Uterus (tissue), 2 donors: ENCODE data around the gene NSD2.

Experiments
- POLR2A ChIP-seq, 2 donors: fragments of 450-650 bp; IDR thresholded peaks; one replicate each; pipeline ENCODE4 v1.6.1; 2016; ENCODE audit warnings: antibody characterized with exemption in 2 of 2, mild to moderate bottlenecking in 1 of 2, moderate library complexity in 1 of 2
- TF ChIP-seq, protein P1 (sequence below), 4 experiments: fragments of 200-600 bp in 2 of 4; fragments of 450-650 bp in 2 of 4; sonication (generic) in 2 of 4; IDR thresholded peaks; one replicate each; pipeline ENCODE4 v1.5.1; 2016 to 2019; ENCODE audit warnings: antibody characterized with exemption in 4 of 4, mild to moderate bottlenecking in 2 of 4, moderate library complexity in 1 of 4

DNA sequence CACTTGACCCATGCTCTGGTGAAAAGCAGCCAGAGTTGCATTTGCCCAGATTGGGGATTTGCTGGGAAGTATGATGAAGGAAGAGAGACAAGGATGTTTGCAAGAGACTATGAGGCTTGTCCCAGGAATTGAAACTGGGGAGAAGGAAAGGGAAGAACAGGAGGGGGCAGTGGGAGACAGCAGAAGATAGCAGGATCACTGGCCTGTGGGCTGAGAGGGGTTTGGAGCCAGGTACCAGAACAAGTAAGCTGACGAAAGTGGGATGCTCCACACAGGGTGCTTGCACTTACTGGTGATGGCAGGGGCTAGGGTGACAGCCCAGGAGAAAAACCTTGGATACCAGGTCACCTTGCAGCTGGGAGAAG, 11.8 kb upstream of the NSD2 start:
- TF ChIP-seq, protein P1, sequence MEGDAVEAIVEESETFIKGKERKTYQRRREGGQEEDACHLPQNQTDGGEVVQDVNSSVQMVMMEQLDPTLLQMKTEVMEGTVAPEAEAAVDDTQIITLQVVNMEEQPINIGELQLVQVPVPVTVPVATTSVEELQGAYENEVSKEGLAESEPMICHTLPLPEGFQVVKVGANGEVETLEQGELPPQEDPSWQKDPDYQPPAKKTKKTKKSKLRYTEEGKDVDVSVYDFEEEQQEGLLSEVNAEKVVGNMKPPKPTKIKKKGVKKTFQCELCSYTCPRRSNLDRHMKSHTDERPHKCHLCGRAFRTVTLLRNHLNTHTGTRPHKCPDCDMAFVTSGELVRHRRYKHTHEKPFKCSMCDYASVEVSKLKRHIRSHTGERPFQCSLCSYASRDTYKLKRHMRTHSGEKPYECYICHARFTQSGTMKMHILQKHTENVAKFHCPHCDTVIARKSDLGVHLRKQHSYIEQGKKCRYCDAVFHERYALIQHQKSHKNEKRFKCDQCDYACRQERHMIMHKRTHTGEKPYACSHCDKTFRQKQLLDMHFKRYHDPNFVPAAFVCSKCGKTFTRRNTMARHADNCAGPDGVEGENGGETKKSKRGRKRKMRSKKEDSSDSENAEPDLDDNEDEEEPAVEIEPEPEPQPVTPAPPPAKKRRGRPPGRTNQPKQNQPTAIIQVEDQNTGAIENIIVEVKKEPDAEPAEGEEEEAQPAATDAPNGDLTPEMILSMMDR (IDR thresholded peaks at IDR 0.05), result no peak
- TF ChIP-seq POLR2A (IDR thresholded peaks at IDR 0.05), result no peak
